Brain microvascular endothelial cell (primary cell): ENCODE results near the gene HIF3A.

Experiments used
- DNase-seq: peaks from one replicate; pipeline ENCODE4 v3.0.0-alpha.2; 2020
- H3K27ac ChIP-seq: fragments of 250-450 bp; sonication (Bioruptor Pico); 2 replicates; pipeline ENCODE4 v1.5.1; 2020; ENCODE audit warnings: mild to moderate bottlenecking, moderate library complexity
- H3K27me3 ChIP-seq: fragments of 250-450 bp; sonication (Bioruptor Pico); replicated peaks from 2 replicates; pipeline ENCODE4 v1.5.1; 2020; ENCODE audit warnings: mild to moderate bottlenecking
- H3K36me3 ChIP-seq: fragments of 250-450 bp; sonication (Bioruptor Pico); replicated peaks from 2 replicates; pipeline ENCODE4 v1.5.1; 2020; ENCODE audit warnings: mild to moderate bottlenecking
- H3K4me3 ChIP-seq: 2 replicates; pipeline ENCODE4 v1.5.1; 2011; ENCODE audit warnings: low read depth, mild to moderate bottlenecking, control low read depth, low read length, moderate library complexity
- in situ Hi-C: cut with HindIII; loops from 2 replicates; pipeline ENCODE4 v1.10.0; 2017; ENCODE audit warnings: low sequenced_read_pairs, low pct_ligation_motif_present
- TF ChIP-seq, protein P1 (sequence below): IDR thresholded peaks from 2 replicates; pipeline ENCODE4 v1.5.1; 2011; ENCODE audit warnings: low read depth, mild to moderate bottlenecking, moderate library complexity, low read length, control low read depth, inconsistent platforms; ENCODE audit errors: missing control alignments

Gene HIF3A

DNA sequence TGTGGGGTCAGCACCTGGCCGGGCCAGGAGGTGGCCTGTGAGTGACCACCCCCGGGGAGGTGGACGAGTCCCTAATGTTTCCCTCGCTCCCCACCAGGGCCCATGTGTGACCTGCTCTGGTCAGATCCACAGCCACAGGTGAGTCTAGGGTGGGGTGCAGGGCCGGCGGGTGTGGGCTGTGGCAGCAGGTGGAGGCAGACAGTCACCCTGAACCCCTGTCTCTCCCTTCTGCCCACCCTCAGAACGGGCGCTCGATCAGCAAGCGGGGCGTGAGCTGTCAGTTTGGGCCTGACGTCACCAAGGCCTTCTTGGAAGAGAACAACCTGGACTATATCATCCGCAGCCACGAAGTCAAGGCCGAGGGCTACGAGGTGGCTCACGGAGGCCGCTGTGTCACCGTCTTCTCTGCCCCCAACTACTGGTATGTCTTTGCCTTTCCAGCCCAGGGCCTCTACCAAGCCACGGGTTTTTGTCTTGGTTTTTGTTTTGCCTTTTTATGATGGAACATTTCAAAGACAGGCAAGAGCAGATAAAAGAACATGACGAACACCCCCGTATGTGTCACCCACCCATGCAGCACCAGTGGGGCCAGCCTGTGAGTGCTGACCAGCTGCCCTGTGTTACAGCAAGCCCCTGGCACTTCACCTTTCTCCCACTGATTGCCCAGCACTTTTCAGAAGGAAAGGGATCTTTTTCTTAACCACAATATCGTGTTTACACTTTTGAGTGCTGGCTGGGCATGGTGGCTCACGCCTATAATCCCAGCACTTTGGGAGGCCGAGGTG, 91.7 kb downstream of the HIF3A start:
- in situ Hi-C loops = no loop called here
- Histone ChIP-seq H3K36me3 (peaks cover 76% of the 10 kb centered on the region), H3K27ac (no peak overlapping the region), H3K27me3 (no peaks in the 10 kb centered on the region), H3K4me3 (no peak overlapping the region)
- DNase-seq = no peak
- TF ChIP-seq, protein P1, sequence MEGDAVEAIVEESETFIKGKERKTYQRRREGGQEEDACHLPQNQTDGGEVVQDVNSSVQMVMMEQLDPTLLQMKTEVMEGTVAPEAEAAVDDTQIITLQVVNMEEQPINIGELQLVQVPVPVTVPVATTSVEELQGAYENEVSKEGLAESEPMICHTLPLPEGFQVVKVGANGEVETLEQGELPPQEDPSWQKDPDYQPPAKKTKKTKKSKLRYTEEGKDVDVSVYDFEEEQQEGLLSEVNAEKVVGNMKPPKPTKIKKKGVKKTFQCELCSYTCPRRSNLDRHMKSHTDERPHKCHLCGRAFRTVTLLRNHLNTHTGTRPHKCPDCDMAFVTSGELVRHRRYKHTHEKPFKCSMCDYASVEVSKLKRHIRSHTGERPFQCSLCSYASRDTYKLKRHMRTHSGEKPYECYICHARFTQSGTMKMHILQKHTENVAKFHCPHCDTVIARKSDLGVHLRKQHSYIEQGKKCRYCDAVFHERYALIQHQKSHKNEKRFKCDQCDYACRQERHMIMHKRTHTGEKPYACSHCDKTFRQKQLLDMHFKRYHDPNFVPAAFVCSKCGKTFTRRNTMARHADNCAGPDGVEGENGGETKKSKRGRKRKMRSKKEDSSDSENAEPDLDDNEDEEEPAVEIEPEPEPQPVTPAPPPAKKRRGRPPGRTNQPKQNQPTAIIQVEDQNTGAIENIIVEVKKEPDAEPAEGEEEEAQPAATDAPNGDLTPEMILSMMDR = no peak

DNA sequence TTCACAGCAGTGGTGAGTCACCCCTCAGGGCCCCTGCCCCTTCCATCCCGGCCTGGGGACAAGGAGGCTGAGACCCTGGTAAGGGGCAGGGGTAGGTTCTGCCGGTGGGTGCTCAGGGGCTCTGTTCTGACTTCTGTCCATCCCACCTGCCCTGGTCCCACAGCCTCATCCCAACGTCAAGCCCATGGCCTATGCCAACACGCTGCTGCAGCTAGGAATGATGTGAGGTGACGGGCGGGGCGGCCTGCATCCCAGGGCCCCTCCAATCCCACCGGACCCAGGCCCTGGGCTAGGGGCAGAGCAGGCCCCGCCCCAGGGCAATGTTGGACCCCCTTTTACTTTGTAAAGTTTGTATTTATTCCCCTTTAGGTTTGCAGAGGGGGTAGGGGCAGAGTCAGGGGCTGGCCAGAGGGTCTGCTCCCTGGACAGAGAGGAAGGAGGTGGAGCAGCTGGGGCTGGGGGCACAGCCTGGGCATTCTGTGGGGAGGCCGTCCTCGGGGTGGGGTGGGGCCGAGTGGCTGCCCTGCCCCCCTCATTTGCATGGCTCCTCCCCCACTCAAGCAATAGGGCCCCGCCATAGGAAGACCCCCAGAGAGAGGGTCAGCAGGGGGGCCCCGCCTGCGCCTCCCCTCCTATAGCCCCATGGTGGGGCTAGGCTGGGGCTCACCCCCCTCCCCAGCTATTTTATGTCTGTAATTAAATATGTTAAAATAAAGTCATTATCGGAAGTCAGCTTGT, 93.4 kb downstream of the HIF3A start:
- Histone ChIP-seq H3K27ac (no peak overlapping the region), H3K36me3 (peaks cover 59% of the 10 kb centered on the region), H3K27me3 (no peaks in the 10 kb centered on the region), H3K4me3 (no peak overlapping the region)
- no peak for DNase-seq
- TF ChIP-seq, protein P1 = no peak
- in situ Hi-C loops = no loop called here

DNA sequence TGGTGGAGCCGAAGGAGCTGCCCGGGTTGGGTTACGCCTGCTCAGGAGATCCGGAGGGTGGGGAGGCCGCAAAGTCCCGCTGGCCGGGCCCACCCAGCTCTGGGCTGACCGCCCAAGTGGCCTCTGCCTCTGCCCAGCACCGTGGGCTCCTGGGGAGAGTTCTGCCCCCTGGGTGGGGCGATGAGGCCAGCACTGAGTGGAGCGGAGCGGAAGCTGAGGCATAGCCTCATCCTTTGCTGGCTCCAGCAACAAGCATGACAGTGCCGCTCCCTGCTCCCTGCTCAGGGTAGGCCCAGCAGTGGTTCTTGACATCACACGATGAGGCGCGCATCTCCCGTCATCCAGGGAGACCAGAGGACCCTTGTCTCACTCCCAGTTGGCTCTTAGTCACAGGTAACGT, 94.0 kb downstream of the HIF3A start:
- Histone ChIP-seq H3K4me3 (no peak overlapping the region), H3K36me3 (peaks cover 57% of the 10 kb centered on the region), H3K27ac (no peak overlapping the region), H3K27me3 (no peaks in the 10 kb centered on the region)
- TF ChIP-seq, protein P1 = no peak
- in situ Hi-C loops = no loop called here
- no peak for DNase-seq

DNA sequence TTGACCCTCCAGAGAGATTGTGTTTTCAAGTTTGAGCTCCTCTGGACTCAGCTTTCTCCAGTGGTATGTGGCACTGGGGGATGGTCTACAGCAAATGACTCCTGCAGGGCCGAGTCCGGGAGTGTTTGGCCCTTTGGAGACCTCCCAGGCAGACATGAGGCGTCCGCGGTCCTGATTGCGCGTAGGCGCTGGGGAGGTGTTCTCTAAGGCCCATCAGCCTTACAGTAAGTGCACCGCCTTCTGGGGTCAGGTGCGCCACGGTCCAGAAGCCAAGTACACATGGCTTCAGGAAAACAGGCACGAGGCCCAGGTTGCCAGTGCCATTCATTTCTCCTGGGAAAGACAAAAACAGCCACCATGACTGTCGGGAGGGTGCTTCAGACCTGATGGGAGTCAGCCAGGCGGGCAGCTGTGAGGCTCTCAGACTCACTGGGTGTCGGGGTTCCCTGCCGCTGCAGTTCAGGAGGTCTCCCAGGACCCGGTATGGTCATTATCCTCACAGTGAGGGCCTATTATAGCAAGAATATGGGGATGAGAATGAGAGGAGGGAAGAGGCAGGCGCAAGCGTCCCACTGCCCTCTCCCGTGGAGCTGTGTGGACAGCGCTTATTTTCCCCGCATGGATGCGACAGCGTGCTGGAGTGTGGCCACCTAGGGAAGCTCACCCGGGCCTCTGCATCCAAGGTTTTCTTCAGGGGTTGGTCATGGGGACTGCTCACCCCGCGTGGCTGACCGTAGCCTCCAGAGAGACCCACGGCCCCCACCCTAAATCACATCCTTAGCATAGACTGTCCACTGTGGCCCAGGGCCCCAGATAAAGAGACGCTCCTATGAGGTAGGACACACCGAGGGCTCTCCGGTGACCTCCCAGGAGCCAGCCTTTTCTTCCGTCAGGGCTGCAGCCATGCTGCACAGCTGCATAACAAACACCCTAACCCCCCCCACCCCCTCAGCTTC, 94.7 kb downstream of the HIF3A start:
- H3K36me3 ChIP-seq = peaks cover 52% of the 10 kb centered on the region
- in situ Hi-C loops = no loop called here
- H3K27me3 ChIP-seq = no peaks in the 10 kb centered on the region
- no peak overlapping the region for H3K27ac ChIP-seq
- TF ChIP-seq, protein P1 = no peak
- H3K4me3 ChIP-seq = no peak overlapping the region
- DNase-seq = no peak

DNA sequence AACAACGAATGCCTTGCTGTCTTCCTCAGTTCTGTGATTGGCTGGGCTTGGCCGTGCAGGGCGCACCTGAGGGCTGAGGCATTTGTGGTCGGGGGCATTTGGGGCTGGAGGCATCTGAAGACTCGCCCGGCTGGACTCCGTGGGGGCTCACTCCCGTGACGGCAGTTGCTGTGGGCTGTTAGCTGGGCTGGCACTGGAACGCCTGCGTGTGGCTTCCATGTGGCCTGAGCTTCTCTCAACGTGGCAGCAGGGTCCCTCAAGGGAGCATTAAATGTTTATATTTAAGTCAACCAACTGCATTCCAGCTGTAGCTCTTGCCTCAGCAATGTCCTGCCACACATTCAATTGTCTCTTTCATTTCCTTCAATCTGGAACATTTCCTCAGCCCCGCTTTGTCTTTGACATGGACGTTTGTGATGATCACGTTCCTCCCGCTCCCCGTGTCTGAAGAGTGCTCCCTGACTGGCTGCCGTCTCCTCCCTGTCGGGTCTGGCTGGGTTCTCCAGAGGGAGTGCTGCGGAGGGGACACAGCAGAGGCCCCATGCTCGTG, 95.5 kb downstream of the HIF3A start:
- TF ChIP-seq, protein P1 = no peak
- in situ Hi-C loops = no loop called here
- H3K27ac ChIP-seq = no peak overlapping the region
- DNase-seq = peak; percentile 25
- no peaks in the 10 kb centered on the region for H3K27me3 ChIP-seq
- no peak overlapping the region for H3K4me3 ChIP-seq
- H3K36me3 ChIP-seq = peaks cover 47% of the 10 kb centered on the region
